K562 (cell line): ENCODE data around the gene PTK7. TPM values are rescaled to one million over a fixed set of nuclear protein-coding genes. Genes with fewer than 3 reads are reported as not detected.

Experiments
- CCNT2 ChIP-seq: IDR thresholded peaks from 2 replicates; pipeline ENCODE4 v1.6.1; 2011; ENCODE audit warnings: borderline replicate concordance, low read depth, mild to moderate bottlenecking, moderate library complexity, mixed read lengths, low read length; ENCODE audit not compliant: insufficient read length; ENCODE audit errors: extremely low read depth
- ELF1 ChIP-seq: fragments of 200-800 bp; sonication (Bioruptor generic); IDR thresholded peaks from 2 replicates; pipeline ENCODE4 v1.6.1; 2016; ENCODE audit warnings: missing genetic modification characterization, missing compliant biosample characterization
- HNRNPLL ChIP-seq: fragments of 200-400 bp; formaldehyde crosslinking; IDR thresholded peaks from 2 replicates; pipeline ENCODE4 v1.6.1; 2017; ENCODE audit warnings: low read length, low read depth, mild to moderate bottlenecking; ENCODE audit not compliant: poor library complexity, severe bottlenecking
- MEF2A ChIP-seq: IDR thresholded peaks from 2 replicates; pipeline ENCODE4 v1.6.1; 2011; ENCODE audit warnings: low read depth, mild to moderate bottlenecking, low read length, moderate library complexity; ENCODE audit not compliant: control insufficient read depth
- MNT ChIP-seq, 2 experiments: fragments of 450-650 bp; conservative IDR thresholded peaks; 2 replicates each; pipeline ENCODE4 v1.6.1; 2017; ENCODE audit warnings: mild to moderate bottlenecking in 2 of 2, moderate library complexity in 2 of 2
- MXI1 ChIP-seq: IDR thresholded peaks from 2 replicates; pipeline ENCODE4 v1.6.1; 2011; ENCODE audit warnings: low read depth, mild to moderate bottlenecking, improper control_type of control experiment, low read length
- POLR2AphosphoS2 ChIP-seq: IDR thresholded peaks from 2 replicates; pipeline ENCODE4 v1.6.1; 2012; ENCODE audit warnings: low read length, improper control_type of control experiment
- PRMT5 ChIP-seq: sonication (generic); formaldehyde crosslinking; IDR thresholded peaks from 2 replicates; pipeline ENCODE4 v1.5.0; 2020; ENCODE audit warnings: missing genetic modification reagents
- RBM22 ChIP-seq: fragments of 200-400 bp; formaldehyde crosslinking; IDR thresholded peaks from 2 replicates; pipeline ENCODE4 v1.6.1; 2018; ENCODE audit warnings: low read length, low read depth; ENCODE audit not compliant: poor library complexity, severe bottlenecking
- RBM34 ChIP-seq: fragments of 200-400 bp; formaldehyde crosslinking; IDR thresholded peaks from 2 replicates; pipeline ENCODE4 v1.6.1; 2018; ENCODE audit warnings: low read length, borderline replicate concordance; ENCODE audit not compliant: insufficient read depth
- RCOR1 ChIP-seq, 2 experiments: IDR thresholded peaks; 2 replicates each; pipeline ENCODE4 v1.6.1; 2012; ENCODE audit warnings: low read depth in 2 of 2, low read length in 2 of 2, borderline replicate concordance in 1 of 2, improper control_type of control experiment in 1 of 2
- TCF15 ChIP-seq: fragments of 250-450 bp; sonication (Bioruptor Pico); IDR thresholded peaks from 2 replicates; pipeline ENCODE4 v1.8.0; 2022; ENCODE audit warnings: moderate library complexity, mild to moderate bottlenecking, inconsistent platforms
- TCF7 ChIP-seq: sonication (generic); IDR thresholded peaks from 2 replicates; pipeline ENCODE4 v1.6.1; 2016; ENCODE audit warnings: antibody characterized with exemption, borderline replicate concordance
- TFAP4 ChIP-seq: sonication (generic); formaldehyde crosslinking; IDR thresholded peaks from 2 replicates; pipeline ENCODE4 v1.8.0; 2022; ENCODE audit warnings: missing genetic modification reagents, mild to moderate bottlenecking, moderate library complexity, borderline replicate concordance
- TRIM28 ChIP-seq: fragments of 450-650 bp; IDR thresholded peaks from 2 replicates; pipeline ENCODE4 v1.6.1; 2017
- ZBTB1 ChIP-seq: sonication (generic); formaldehyde crosslinking; IDR thresholded peaks from 2 replicates; pipeline ENCODE4 v1.8.1; 2023; ENCODE audit warnings: missing genetic modification reagents, low read depth, mild to moderate bottlenecking, borderline replicate concordance
- ZNF3 ChIP-seq: fragments of 250-450 bp; sonication (Bioruptor Pico); IDR thresholded peaks from 2 replicates; pipeline ENCODE4 v1.5.0; 2021; ENCODE audit warnings: mild to moderate bottlenecking, moderate library complexity
- ZNF408 ChIP-seq: fragments of 250-450 bp; sonication (Bioruptor Pico); IDR thresholded peaks from 2 replicates; pipeline ENCODE4 v1.4.0; 2020; ENCODE audit warnings: low read depth, mild to moderate bottlenecking, moderate library complexity
- polyA plus RNA-seq, 8 experiments: library from polyadenylated mRNA; depleted of rRNA in 4 of 8; stranded (reverse) in 5 of 8; unstranded in 3 of 8; fragments of >200 nt; fragmentation: Nextera tagmentation in 2 of 8; fragmentation: Illumina TruSeq in 1 of 8; extraction: Ambion mirVana in 2 of 8; extraction: Trizol in 1 of 8; gene quantifications; 2 replicates each; pipeline versions ENCODE4 v1.2.1 to v1.2.3, GENCODE V29; 2011 to 2014; ENCODE audit warnings: inconsistent platforms in 1 of 8, missing spikeins in 1 of 8
- total RNA-seq, 7 experiments: library from RNA; depleted of rRNA in 6 of 7; stranded (reverse); fragments of >200 nt in 6 of 7; fragmentation: Illumina TruSeq in 2 of 7; extraction: Trizol in 2 of 7; gene quantifications; 2 replicates each; pipeline versions ENCODE4 v1.2.1 to v1.2.3, GENCODE V29; 2011 to 2021; ENCODE audit warnings: low replicate concordance in 1 of 7
- TF ChIP-seq, protein P1 (sequence below): sonication (generic); formaldehyde crosslinking; IDR thresholded peaks from 2 replicates; pipeline ENCODE4 v1.8.1; 2023; ENCODE audit warnings: missing genetic modification reagents, mild to moderate bottlenecking, borderline replicate concordance

Gene PTK7
- total and polyA plus RNA-seq, 9 of the 15 experiments (the other 6 are each of a cell fraction or from before 2014, with no cell fraction given) = 0.20 to 6.8 (median 4.2) TPM

GRCh38 chr6:43170931-43171706, 95.0 kb downstream of the PTK7 start, which contains the start of gene SRF (continued):
- TF ChIP-seq ZNF408 (CRISPR knock-in tag) = no peak
- no peak for TF ChIP-seq RBM22
- TF ChIP-seq TFAP4 = peak; percentile 68
- 0 out of 2 replicates have a peak, but pooled peaks have one; percentile 24 for TF ChIP-seq TRIM28
- TF ChIP-seq MNT (conservative IDR thresholded peaks at IDR 0.05) = peak; percentile 66 to 83
- no peak for TF ChIP-seq RBM34
- TF ChIP-seq ELF1 (tag) = no peak
- TF ChIP-seq RCOR1 (IDR thresholded peaks at IDR 0.05; ENCODE audit: borderline replicate concordance in 1 of 2, low read depth in 2 of 2, low read length in 2 of 2) = peak in 1 of 2 experiments; percentile 62; a peak in 2 of 4 replicates
- TF ChIP-seq HNRNPLL = peak; percentile 61
- peak; percentile 95 for TF ChIP-seq CCNT2
- peak; percentile 55; the same call in 1 of the 2 replicates for TF ChIP-seq POLR2AphosphoS2
- TF ChIP-seq PRMT5 (CRISPR knock-in tag) = no peak
- peak; percentile 66; the same call in 1 of the 2 replicates for TF ChIP-seq TCF7
- 0 out of 2 replicates have a peak, but pooled peaks have one; percentile 11 for TF ChIP-seq MEF2A
- no peak; the same call in 1 of the 2 replicates for TF ChIP-seq MXI1
- TF ChIP-seq, protein P1, sequence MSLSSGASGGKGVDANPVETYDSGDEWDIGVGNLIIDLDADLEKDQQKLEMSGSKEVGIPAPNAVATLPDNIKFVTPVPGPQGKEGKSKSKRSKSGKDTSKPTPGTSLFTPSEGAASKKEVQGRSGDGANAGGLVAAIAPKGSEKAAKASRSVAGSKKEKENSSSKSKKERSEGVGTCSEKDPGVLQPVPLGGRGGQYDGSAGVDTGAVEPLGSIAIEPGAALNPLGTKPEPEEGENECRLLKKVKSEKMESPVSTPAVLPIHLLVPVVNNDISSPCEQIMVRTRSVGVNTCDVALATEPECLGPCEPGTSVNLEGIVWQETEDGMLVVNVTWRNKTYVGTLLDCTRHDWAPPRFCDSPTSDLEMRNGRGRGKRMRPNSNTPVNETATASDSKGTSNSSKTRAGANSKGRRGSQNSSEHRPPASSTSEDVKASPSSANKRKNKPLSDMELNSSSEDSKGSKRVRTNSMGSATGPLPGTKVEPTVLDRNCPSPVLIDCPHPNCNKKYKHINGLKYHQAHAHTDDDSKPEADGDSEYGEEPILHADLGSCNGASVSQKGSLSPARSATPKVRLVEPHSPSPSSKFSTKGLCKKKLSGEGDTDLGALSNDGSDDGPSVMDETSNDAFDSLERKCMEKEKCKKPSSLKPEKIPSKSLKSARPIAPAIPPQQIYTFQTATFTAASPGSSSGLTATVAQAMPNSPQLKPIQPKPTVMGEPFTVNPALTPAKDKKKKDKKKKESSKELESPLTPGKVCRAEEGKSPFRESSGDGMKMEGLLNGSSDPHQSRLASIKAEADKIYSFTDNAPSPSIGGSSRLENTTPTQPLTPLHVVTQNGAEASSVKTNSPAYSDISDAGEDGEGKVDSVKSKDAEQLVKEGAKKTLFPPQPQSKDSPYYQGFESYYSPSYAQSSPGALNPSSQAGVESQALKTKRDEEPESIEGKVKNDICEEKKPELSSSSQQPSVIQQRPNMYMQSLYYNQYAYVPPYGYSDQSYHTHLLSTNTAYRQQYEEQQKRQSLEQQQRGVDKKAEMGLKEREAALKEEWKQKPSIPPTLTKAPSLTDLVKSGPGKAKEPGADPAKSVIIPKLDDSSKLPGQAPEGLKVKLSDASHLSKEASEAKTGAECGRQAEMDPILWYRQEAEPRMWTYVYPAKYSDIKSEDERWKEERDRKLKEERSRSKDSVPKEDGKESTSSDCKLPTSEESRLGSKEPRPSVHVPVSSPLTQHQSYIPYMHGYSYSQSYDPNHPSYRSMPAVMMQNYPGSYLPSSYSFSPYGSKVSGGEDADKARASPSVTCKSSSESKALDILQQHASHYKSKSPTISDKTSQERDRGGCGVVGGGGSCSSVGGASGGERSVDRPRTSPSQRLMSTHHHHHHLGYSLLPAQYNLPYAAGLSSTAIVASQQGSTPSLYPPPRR = peak; percentile 85
- peak; percentile 80 for TF ChIP-seq ZBTB1
- no peak for TF ChIP-seq TCF15 (CRISPR knock-in tag)
- TF ChIP-seq ZNF3 (CRISPR knock-in tag) = no peak
